ENCODE measurements around the gene ARF6.

DNA sequence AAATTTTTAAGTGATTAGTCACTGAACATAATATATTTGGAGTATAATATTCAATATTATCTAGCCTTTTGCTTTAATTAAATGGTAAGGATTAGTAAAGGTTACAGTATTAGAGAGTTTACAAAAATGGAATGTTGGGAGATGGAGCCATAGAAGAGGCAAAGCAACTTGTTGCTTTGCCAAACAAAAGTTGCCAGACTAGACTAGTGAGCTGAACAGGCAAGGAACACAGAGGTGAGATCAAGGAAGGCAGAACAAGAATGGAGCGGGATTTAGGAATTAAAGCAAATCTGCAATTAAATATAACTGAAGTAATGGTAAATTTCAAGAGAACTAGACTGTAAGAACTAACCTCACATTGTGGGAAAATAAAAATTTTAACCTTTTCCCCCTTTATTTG, 5.1 kb downstream of the ARF6 start:
- TF ChIP-seq YY1 (IDR thresholded peaks at IDR 0.05; ENCODE audit: insufficient read depth, insufficient read length) (no peak), SUZ12 (IDR thresholded peaks at IDR 0.05; ENCODE audit: extremely low read depth, insufficient read depth, insufficient read length) (no peak), ZNF274 (IDR thresholded peaks at IDR 0.05; ENCODE audit: low read depth, low read length) (no peak)

All from NT2/D1 (cell line).